Inflammatory macrophage (primary cell): ENCODE data around the gene MAEL.

Experiments
- DNase-seq, 2 donors: peaks; one replicate each; pipeline ENCODE4 v3.0.0-alpha.2; 2020 to 2022

Gene MAEL

DNA sequence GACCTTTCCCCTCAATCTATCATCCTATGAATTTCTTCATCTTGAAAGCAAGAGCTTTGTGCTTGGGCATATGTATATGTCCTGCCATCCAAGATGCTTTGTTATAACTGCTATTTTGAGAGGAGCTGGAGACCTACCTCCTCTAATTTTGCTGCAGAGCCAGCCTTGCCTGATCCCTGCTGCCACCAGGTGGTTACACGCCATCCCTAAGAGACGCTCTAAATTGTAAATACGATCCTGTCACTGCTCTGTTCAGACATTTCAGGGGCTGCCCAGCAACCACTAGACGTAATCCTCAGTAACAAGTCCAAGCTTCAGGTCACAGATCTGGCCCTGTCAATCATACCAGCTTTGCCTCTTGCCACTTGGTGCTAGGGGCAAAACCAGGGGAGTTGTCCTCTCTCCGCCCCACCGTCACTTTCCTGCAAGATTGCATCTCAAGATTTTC is 68.2 kb downstream of the MAEL start:
- peak in 1 of 2 donors; percentile 25 for DNase-seq

DNA sequence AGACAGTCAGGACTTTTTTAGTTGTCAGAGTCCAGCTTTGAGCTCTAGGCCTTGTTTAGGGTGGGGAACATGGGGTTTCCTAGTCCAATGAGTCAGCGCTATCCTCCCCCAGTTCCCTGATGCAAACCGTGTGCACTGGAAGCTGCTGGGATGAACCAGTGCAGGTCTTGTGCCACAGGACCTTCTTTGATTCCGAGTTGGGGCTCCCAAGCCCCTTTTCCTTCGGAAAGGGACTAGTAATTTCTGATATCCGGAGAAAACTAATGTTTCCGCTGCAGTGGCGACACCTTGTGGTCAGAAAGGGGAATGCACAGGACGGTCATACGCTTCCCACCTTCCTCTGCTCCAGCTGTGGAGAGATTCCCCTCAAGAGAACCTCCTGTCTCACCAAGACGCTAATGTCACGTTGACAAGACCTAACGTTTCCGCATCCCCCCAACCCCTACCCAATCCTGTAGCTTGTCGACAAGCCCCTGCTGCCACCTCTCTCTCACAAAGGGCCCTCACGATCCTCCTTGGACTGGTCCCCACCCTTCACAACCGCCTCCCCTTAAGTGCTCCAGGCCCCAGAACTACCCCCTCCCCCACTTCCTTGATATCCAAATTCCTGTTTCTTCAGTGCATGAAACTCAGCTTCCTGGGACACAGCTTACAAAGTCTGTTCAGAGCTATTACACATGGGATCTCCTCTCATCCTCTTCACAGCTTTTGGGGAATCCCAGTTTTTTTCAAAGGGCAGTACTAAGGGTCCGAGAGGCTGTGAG is 70.1 kb downstream of the MAEL start:
- peak; percentile 72 to 76 for DNase-seq

DNA sequence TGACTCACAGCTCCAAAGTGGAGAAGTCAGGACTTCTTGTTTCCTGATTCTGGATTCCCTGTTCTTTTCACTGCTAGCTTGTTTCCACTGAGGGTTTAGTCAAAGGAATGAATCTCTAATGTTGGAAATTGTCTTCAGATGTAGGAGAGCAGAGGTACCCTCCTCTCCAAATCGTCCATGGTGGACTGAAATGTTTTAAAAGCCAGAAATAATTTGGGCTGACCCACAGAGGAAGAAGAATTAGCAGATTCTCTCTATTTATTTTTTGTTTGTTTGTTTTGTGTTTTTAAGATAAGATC is 70.7 kb downstream of the MAEL start:
- DNase-seq, result no peak

DNA sequence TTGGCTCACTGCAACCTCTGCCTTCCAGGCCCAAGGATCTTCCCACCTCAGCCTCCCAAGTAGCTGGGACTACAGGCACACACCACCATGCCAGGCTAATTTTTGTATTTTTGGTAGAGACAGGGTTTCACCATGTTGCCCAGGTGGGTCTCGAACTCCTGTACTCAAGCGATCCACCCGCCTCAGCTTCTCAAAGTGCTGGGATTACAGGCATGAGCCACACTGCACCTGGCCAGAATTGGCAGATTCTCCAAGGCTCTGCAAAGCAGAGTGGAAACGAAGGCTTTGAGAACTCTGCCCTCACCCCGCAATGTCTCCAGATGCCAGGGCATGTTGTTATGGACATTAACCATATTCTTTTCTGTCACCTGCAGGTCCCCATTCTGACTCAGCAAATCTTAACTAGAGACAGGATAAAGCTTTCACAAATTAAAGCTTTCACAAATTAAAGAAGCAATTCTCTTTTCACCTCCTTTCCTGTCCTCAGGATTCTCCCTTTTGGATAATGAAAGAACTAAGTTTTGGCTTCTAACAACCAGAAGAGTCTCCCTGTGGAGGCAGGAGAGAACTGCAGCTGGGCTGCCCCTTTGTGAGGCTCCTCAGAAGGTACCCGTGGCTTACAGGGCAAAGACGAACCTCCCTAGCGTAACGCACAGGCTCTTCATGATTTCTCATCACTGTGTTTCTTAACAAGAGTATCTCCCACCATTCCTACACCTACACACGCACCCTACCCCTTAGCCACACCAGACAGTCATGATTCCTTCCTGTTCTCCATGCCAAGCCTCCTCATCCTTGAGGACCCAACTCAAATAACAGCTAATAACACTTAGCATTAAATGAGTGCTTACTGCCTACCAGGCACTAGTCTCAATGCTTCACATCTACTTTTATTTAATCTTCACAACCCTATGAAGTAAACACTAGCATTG is 71.3 kb downstream of the MAEL start:
- peak in 1 of 2 donors; percentile 13 for DNase-seq

DNA sequence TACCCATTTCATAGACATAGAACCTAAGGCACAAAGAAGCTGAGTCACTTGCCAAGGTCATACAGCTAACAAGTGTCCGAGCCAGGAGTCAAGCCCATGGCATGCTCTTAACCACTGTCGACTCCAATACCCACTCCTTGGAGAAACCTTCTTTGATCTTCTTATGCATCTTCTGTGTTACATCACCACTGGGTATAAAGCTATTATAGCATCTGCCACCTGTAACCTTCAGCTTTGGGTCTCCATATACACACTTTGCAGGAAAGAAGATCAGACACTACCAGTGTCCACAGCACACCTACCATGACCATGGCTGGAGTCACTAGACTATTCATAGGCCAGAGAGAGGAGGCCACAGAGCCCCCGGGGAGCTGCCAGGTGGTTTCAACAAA is 72.0 kb downstream of the MAEL start:
- DNase-seq, result no peak

DNA sequence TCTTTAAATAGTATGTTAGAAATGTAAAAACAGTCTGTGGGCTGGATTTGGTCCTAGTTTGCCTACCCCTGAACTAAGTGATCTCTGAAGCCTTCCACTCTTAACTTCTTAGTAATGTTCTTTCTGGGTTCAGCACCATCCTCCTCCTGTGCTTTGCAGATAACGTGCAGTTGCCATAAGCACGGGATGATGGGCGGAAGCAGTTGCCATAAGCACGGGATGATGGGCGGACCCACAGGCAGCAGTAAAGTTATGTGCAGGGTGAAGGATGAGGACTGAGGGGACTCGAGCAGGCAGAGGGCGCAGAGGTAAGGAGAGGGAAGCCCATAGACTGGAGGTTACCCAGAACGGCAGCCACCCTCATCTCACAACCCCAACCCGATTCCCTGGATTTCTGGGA is 75.5 kb downstream of the MAEL start:
- DNase-seq, result no peak

DNA sequence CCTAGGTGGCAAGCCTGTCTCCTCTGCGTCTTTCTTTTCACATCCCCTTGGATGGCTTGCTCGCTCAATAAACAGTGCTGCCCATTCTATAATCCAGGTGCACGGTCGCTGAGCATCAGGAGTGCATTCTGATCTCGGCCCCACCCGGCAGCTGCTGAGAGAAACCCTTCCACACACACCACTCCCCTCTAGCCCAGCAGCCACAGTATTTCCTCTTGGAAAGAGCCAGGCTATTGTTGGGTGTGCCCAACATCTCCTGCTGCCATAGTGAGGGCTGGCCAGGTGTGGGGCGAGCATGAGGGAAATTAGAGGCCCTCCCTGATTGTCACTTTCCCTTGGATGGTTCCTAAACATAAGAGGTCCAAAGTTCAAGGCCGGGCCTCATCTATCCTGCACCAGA is 76.4 kb downstream of the MAEL start:
- DNase-seq, result no peak

DNA sequence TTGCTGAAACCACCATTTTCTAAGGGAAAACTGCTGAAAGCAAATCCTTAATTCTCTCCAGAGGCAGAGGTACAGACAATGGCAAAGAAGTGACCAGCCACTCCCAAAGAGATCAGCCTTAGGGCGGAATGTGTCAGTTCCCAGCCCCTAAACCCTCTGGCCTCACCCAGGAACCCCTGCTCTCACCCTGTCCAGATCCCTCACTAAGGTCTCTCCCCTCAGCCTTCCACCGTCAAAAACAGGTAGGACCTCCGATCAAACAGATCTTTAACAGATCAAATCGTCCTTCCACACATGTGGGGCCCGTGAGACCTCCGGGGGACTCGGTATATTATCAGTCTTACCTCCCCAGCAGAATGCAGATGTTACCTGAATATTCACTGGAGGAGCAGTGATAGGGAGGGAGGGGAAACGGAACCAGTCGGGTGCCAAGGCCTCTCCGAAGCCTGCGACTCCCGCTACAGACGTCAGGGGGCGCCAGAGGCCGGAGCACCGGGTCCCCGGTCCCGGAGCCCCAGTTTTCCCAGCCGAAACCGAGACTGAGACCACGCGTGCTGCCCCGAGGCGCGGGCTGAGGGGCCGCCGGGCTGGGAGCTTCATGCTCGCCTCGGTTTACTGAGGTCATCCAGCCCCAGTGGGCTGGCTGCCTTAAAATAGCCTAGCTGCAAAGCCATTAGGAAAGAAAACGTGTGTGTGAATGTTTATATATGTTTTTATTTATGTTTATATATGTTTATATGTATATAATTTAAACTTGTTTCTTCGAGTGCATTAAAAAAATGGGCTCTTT is 77.4 kb downstream of the MAEL start:
- DNase-seq, result peak; percentile 69 to 71

DNA sequence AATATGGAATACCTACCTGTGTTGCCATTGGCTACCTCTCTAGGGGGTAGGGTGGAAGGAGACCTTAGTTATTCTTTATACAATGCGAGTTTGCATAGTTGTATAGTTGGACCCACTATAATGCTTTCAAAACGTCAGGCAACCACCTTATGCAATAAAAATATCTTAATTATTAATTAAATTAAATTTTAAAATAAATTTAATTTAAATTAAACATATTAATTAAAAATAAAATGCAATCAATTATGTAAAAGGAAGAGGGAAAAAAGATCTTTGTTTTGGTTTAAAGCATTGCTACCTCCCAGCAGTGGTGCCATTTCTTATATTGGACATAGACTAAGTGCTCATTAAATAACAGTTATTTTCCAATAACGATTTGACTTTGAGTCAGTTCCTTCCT is 78.8 kb downstream of the MAEL start:
- DNase-seq, result no peak

DNA sequence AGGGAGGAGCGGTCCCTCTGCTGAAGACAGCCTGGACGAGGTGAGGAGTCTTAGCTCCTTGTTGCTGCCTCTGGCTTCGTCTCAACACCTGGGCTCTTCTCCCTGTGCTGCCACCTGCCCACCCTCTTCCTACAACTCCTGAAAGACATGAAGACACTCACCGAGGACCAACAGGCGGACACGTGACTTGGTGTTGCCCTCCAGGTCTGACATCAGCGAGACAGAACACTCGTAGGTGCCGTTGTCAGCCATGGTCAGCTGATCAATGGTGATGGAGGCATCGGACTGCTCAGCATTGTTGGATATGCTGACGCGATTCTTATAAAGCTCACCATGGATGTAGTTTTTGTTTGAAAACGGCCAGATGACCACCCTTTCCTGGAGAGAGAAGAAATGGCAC is 79.7 kb downstream of the MAEL start:
- no peak for DNase-seq

DNA sequence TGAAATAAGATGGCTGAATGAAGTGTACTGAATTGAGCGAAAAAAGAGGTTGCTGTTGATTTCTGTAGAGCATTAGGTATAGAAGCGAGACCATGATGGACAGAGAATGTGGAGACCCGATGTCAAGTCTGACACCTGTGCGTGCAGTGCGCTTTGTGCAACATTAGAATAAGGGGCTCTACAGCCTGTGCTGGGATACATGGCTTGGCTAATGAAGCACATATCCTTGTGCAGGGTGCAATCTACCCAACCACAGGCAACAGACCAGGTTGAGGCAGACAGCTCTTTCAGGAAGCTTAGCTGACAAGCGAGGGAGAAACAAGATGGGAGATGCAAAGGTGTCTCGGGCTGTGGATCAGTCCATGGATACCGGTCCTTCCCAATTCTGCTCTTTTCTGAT is 82.2 kb downstream of the MAEL start:
- no peak for DNase-seq
